HG02678 (cell line): ENCODE results near the gene LIPG.
"Not testable (repeated sequence)": the region's sequence is repeated elsewhere in the genome, so short reads cannot be mapped to it uniquely, and the experiment has no call there.

Experiments
- ATAC-seq: cut with Tn5 transposase; IDR thresholded peaks from one replicate; pipeline ENCODE4 v1.9.1; 2021; ENCODE audit warnings: mild to moderate bottlenecking, moderate library complexity; ENCODE audit not compliant: unreplicated experiment

LIPG gene

GRCh38 chr18:49572611-49573345 lies 10.9 kb downstream of the LIPG start:
- ATAC-seq, result no peak

GRCh38 chr18:49573835-49574234 lies 12.0 kb downstream of the LIPG start:
- ATAC-seq, result no peak

- not testable (repeated sequence) for ATAC-seq
These were observed 17.2 kb downstream of the LIPG start for GRCh38 chr18:49579041-49579440.

DNA sequence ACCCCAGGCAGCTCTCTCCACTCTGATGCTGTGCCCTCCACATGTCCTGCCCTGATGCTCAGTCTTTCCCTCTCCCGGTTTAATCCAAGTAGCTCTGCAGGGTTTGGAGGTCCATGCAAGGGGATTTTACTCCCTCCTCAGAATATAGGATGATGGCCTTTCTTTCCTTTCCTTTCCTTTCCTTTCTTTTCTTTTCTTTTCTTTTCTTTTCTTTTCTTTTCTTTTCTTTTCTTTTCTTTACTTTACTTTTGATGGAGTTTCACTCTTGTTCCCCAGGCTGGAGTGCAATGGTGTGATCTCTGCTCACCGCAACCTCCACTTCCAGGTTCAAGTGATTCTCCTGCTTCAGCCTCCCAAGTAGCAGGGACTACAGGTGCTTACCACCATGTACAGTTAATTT lies 17.7 kb downstream of the LIPG start:
- ATAC-seq, result not testable (repeated sequence)

DNA sequence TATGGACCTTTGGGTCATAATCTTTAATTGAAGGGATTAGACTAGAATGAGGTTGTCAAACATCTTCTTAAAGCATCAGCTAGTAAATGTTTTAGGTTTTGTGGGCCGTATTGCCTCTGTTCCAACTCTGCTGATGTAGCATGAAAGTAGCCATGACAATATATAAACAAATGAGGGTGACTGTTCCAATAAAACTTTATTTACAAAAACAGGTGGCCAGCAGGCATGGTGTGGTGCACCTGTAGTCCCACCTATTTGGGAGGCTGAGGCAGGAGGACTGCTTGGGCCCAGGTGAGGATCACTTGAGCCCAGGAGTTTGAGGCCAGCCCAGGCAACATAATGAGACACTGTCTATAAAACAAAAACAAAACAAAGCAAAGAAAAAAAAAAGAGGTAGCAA lies 18.4 kb downstream of the LIPG start:
- ATAC-seq, result no peak

GRCh38 chr18:49581371-49581770 lies 19.5 kb downstream of the LIPG start:
- ATAC-seq, result no peak

DNA sequence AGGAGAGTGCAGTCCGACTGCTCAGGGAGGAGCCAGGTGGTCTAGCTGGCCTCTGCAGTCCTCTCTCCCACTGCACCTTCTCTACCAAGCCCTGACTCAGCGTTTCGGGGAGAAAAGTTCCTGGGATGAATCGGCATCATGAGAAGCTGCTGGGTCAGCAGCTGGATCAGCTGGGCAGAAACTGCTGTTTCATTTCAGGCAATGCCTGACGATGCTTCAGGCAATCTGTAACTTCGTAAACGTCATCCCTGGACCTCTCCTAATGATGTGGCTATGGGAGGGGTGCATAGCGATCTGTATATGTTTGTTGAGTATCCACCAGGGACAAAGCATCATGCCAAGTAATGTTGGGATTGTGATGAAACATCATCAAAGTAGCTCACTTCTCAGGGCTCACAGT lies 20.7 kb downstream of the LIPG start:
- ATAC-seq, result no peak

DNA sequence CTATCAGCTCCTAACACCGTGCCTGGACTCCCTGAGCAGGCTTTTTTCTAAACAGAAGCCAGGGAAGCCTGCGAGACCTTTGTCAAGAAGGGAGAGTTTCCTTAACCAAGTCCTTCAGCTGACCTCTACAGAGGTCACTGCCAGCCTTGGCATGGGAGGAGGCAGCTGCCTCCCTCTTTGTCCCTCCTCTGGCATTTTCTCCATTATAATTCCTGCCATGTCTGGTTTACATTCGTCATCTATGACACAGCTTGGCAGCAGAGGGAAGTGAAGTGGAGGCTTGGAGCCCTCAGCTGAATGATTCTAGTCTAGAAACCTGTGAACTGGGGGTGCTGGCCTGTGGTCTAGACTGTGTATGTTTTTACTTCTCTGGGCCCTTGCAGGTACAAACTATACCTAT lies 22.5 kb downstream of the LIPG start:
- ATAC-seq, result no peak

GRCh38 chr18:49584951-49585350 lies 23.1 kb downstream of the LIPG start:
- ATAC-seq, result not testable (repeated sequence)

GRCh38 chr18:49585781-49586663 lies 24.2 kb downstream of the LIPG start:
- no peak for ATAC-seq

- no peak for ATAC-seq
These were observed 26.3 kb downstream of the LIPG start for GRCh38 chr18:49588171-49588570.

DNA sequence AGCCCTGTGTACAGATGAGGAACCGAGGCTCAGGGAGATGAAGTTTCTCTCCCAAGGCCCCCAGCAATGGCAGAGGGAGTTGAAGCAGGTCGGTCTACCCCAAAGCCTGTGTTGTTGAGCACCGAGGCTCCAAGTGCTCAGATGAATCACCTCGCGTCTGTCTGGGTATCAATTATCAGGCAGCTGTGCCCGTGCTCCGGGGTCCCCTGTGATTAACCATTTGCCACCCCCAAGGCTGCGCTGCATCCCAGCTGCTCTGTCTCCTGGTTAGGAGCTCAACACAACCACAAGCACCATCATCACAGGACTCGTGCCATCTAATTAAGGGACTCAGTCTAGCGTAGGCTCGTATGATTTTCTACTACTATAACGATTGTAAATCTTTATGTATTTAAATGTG lies 27.1 kb downstream of the LIPG start:
- no peak for ATAC-seq

DNA sequence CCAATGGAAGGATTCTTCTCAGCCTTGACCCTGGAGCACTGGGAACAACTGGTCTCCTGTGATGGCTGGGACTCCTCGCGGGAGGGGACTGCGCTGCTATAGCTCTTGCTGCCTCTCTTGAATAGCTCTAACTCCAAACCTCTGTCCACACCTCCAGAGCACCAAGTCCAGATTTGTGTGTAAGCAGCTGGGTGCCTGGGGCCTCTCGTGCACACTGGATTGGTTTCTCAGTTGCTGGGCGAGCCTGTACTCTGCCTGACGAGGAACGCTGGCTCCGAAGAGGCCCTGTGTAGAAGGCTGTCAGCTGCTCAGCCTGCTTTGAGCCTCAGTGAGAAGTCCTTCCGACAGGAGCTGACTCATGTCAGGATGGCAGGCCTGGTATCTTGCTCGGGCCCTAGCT lies 28.8 kb downstream of the LIPG start:
- ATAC-seq, result no peak

GRCh38 chr18:49591271-49591670 lies 29.4 kb downstream of the LIPG start:
- no peak for ATAC-seq

DNA sequence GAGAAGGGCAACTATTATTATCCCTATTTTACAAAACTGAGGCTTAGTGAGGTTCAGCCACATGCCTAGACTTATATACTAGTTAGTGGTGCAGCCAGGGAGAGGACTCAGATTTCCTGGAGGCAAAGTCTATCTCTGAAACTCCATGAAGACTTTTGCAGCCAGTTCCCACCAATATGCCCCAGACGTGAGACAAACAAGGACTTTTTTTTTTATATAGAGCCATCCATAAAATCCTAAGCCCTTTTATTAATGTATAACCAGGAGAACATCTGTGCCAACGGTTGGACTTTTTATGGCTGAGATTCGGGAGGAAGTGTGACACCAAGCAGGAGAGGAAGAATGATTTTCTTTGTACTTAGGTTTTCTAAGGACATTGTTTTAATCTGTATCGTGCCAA lies 29.9 kb downstream of the LIPG start:
- ATAC-seq, result no peak

DNA sequence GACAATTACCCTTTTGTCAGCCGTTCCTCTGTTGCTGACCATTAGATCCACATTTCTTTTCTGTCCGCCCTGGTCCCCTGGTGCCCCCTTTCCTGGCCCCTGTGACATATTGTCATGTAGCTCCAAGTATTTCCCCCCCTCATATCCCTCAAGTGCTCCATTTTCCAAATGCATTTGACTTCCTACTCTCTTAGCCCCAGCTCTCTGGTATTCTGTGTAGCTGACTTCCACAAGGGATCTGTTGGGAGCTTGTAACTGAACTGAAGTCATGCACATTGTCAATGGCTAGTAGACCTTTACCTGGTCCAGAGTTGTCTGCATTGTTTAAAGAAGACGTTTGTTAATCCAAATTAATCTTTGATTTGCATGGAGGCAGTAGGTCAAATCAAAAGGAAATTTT lies 34.8 kb downstream of the LIPG start:
- no peak for ATAC-seq

- no peak for ATAC-seq
These were observed 35.5 kb downstream of the LIPG start for GRCh38 chr18:49597157-49597931.

DNA sequence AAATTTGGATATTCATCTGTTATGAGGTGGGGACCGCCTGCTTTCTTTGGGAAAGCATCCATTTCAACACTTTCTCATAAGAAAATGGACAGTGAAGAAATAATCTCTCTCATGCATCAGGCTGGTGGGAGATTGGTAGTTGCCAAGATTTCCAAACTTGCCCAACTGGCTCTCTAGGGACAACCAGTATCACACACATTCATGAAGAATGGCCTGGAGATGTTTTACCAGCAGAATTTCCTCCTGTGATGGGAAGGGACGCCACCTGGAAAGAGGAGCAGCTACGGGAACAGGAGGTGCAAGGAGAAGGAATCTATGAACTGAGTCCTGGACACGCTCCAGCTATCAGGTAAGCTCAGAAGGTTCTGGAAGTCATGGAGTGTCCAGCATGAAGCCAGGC lies 39.4 kb downstream of the LIPG start:
- no peak for ATAC-seq

DNA sequence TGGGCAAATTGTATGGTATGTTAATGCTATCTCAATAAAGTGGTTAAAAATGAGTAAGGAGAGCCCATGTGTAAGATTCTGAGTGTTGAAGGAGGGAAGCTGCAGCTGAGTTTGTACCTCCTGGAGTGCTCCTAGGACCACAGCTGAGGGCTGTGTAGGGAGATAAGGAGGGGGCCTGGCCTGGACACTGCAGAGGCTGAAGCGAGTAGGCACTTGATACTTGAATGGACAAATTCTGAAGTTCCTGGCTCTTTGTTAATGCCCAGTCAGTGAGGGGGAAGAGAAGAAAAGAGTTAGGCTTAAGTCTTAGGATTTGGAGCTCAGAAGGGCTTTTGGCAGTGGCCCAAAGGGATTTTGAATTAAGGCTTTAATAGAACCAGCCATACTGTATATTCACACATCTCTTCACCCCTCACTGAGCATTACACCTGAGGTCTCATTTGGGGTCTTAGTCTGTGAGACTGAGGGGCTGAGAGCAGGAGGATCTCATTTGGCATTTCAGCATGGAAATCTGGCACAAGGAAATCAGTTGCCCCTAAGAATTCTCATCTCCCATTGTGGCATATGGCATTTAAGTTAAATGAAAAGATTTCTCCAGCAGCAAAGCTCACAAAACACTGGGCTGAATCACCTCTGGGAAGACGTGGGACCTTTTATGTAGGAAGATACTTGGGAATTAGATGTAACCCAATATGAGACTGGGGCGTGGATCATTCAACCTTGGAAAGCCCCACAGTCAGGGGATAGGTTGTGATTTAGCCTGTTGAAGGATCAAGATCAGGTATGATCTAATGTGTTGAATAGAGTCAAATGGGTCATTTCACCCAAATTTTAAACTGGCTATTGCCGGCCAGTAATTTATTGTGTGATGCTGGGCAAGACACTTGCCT lies 46.8 kb downstream of the LIPG start:
- ATAC-seq, result no peak

DNA sequence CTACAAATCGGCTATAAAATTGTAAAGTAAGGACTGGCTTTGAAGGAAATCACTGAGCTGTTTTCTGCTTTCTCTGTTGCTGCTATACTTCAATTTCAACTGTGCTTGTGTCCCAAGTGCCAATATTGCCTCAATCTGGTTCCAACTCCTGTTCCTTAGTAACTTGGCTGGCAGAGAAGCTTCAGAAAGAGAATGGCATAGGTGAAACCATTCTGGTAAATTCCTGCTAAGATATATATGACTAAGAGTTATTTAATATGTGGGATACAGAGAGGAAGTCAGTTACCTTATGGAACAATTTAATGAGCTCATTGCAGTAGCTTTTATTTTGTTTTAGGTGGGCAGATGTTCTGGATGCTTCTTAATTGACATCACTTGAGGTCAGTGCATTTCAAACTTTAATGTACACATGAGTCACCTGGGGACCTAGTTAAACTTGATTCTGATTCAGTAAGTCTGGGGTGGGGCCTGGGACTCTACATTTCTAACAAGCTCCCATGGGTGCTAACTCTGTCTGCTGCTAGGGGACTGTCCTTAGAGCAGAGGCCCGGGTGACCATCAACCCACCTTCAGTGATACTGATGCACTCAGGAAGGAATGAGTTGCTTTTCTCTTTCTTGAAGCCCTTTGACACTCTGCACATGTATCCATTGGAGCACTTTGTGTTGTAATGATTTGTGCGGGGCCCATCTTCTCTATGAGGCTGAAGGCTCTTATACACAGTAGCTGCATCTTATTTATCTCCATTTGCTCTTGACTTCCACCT lies 47.6 kb downstream of the LIPG start:
- no peak for ATAC-seq
